ENCODE data around the gene CORO1C.

Gene CORO1C

GRCh38 chr12:108724054-108724889 lies 7.0 kb downstream of the CORO1C start:
- no peak for DNase-seq (ENCODE audit: low spot score)

GRCh38 chr12:108722992-108723766 lies 8.1 kb downstream of the CORO1C start:
- DNase-seq (ENCODE audit: low spot score), result no peak

DNA sequence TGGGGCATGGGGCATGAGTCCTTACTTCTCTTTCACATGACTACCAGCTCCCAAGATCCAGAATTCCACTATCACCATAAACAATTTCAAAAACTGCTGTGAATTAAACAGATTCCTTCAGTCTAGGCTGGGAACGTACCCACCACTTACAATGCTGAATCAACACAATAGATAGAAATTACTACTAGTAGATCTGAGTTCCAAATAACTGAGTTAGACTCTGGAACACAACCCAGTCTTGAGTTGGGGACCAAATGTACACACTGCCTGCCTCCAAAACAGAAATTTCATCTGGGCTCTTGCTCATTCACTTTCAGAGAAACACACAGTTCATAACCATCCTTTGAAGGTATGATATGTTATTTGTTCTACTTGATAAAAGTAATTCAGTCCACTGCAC lies 8.9 kb downstream of the CORO1C start:
- DNase-seq (ENCODE audit: low spot score), result no peak

- no peak for DNase-seq (ENCODE audit: low spot score)
Observed at GRCh38 chr12:108721824-108722223, 9.5 kb downstream of the CORO1C start.

DNA sequence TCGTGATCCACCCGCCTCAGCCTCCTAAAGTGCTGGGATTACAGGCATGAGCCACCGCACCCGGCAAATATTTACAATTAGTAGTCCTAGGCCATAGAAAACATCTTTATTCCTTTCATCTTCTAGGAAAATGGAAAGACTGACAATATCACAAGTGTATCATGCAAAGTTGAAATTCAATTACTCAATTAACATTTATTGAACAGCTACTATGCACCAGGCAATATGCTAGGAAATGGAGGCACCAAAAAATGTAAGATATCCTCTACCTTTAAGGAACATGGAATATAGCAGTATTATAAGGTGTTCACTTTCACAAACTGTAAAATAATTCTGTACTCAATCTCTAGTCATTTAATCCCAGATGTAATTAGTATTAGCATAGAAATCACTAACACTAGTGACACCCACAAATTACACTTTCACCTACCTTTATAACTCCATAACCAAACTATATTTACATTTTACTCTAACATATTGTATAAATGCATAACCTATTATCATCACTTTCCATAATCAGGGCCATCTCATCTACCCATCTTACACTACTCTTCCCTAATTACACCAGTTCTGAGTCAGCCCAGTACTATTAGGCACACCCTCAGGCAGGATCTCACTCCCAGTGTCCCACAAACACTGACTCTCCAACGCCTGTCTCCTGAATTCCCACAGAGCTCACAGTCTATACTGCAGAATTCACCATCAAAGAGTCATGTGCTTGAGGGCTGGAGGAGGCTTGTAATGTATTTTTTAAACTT lies 10.4 kb downstream of the CORO1C start:
- DNase-seq (ENCODE audit: low spot score), result no peak

DNA sequence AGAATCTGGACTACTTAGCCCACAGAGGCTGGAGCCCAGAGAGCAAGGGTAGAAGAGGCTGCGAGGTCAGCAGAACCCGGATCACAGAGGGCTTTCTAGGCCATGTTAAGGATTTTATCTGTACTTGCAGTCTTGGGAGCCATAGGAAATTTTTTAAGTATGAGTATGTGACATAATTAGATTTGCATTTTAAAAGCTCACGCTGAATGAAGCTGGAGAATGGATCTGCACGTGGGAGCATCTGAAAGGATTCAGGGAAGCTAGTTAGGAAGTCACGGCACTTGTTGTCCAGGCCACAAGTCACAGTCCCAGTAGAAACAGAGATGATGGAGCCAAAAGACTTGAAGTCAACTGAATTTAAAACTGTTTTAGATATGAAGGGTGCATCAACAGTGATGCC lies 14.1 kb downstream of the CORO1C start:
- DNase-seq (ENCODE audit: low spot score), result no peak

- no peak for DNase-seq (ENCODE audit: low spot score)
Observed at GRCh38 chr12:108714866-108715265, 16.5 kb downstream of the CORO1C start.

DNA sequence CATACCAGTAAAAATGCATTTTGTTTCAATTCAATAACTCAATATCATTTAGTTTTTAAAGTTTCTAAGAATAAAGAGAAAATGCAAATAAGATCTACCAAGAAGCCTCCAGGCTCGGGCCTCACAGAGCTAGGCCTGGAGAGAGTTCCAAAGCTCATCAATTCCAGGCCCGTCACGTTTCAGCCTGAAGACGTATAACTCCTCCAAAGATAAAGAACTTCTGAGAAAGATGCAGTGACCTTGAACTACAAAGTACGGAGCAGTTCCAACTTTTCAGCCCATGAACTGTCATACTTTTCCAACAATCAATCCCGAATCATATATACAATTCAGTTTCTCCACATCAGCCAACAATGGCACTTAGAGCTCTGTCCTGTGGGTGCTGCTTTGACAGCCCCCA lies 17.8 kb downstream of the CORO1C start:
- DNase-seq (ENCODE audit: low spot score), result no peak

- no peak for DNase-seq (ENCODE audit: low spot score)
Observed at GRCh38 chr12:108712925-108713203, 18.5 kb downstream of the CORO1C start.

DNA sequence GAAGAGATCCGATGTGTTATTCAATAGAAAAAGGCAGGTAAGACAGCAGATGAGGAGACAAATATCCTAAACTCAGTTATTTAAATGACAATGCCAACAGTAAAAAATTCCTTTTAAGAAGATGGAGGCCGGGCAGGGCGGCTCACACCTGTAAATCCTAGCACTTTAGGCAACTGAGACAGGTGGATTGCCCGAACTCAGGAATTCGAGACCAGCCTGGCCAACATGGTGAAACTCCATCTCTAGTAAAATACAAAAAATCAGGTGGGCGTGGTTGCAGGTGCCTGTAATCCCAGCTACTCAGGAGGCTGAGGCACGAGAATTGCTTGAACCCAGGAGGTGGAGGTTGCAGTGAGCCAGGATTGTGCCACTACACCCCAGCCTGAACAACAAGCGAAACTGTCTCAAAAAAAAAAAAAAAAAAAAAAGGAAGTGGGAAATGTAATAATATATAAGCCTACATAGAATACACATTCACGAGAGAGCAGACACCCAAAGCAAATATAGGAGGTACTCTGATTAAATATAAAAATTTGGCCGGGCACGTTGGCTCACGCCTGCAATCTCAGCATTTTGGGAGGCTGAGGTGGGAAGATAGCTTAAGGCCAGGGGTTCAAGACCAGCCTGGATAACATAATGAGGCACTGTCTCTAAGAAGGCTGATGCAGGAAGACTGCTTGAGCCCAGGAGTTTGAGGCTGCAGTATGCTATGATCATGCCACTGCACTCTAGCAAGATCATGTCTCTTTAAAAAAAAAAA lies 19.0 kb downstream of the CORO1C start:
- DNase-seq (ENCODE audit: low spot score), result no peak

- no peak for DNase-seq (ENCODE audit: low spot score)
Observed at GRCh38 chr12:108711489-108712164, 19.7 kb downstream of the CORO1C start.

GRCh38 chr12:108709697-108710096 lies 21.6 kb downstream of the CORO1C start:
- DNase-seq (ENCODE audit: low spot score), result no peak

DNA sequence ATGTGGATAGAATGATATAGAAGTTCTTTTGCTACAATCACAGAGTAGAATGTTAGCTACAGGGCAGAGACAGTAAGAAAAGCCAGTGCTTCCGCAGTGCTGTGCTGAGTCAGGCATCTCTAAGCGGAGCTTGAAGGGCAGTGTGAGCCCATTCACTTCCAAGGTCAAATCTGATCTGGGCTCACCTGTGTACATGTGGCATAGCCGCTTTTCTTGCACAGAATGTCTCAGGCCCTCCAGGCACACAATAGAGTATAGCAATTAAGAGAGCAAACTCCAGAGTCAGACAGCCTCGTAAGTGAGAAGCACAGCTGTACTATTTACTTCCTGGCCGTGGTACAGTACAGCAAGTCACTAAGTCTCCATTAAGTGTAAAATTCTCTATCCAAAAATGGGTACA lies 26.8 kb downstream of the CORO1C start:
- no peak for DNase-seq (ENCODE audit: low spot score)

- DNase-seq (ENCODE audit: low spot score), result no peak
Observed at GRCh38 chr12:108702595-108703320, 28.6 kb downstream of the CORO1C start.

GRCh38 chr12:108701779-108702441 lies 29.4 kb downstream of the CORO1C start:
- DNase-seq (ENCODE audit: low spot score), result no peak

- no peak for DNase-seq (ENCODE audit: low spot score)
Observed at GRCh38 chr12:108700833-108701541, 30.3 kb downstream of the CORO1C start.

- DNase-seq (ENCODE audit: low spot score), result no peak
Observed at GRCh38 chr12:108699955-108700563, 31.3 kb downstream of the CORO1C start.

GRCh38 chr12:108697905-108698304 lies 33.4 kb downstream of the CORO1C start:
- no peak for DNase-seq (ENCODE audit: low spot score)

DNA sequence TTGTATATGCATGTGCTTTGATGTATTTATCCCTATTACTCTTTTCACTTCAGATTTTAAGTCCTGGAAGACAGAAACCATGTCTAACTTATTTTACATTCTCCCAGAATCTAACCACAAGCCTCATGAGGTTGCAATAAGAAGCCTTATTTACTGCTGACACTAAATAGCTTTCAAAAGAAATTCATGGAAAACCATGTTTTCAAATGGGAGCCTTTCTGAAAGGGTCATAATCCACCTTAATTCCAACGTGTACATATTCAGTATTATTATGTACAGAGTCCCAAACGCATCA lies 34.4 kb downstream of the CORO1C start:
- DNase-seq (ENCODE audit: low spot score), result no peak

All from CD4-positive, alpha-beta T cell treated with Interleukin-15 for 4 hours (primary cell).